AG04449 (cell line): ENCODE results near the gene C11orf65.

Source experiments
- CTCF ChIA-PET: fragments of 350-600 bp; formaldehyde crosslinking; extraction: SDS; loops from one replicate; lab custom pipeline; 2021; ENCODE audit warnings: antibody characterized with exemption; lab: Yijun Ruan, JAX
- POLR2A ChIA-PET: fragments of 400-600, 350-600 bp; formaldehyde crosslinking; extraction: SDS; loops from one replicate; lab custom pipeline; 2020; ENCODE audit warnings: antibody characterized with exemption, inconsistent platforms; lab: Yijun Ruan, JAX
- DNase-seq: peaks from one replicate; pipeline ENCODE4 v3.0.0-alpha.2; 2010; ENCODE audit warnings: low read depth, low spot score
- H3K4me3 ChIP-seq: 2 replicates; pipeline ENCODE4 v1.5.1; 2011; ENCODE audit warnings: low read depth, mild to moderate bottlenecking, control low read depth, low read length
- TF ChIP-seq, protein P1 (sequence below): IDR thresholded peaks from one replicate; pipeline ENCODE4 v1.5.1; 2011; ENCODE audit warnings: mild to moderate bottlenecking, moderate library complexity, low read length, control low read depth, inconsistent platforms; ENCODE audit not compliant: insufficient read depth; ENCODE audit errors: missing control alignments

C11orf65 gene

DNA sequence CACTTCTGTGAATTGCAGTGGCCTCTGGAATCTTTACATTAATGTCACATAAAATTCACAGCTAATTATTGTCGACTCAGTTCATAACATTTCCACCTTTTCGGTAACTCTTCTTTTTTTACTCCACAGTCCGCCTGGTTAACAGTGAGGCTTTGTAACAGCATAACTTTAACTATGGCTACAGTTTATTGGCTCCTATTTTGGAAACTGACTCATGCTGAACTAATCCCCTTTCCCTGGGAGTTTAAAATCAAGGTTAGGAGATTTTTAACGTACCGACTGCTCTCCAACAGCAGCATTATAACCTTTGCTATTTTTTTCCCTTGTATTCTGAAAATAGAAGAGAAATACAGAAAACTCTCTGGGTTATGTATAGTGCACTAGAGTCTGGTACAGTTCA, 34.1 kb upstream of the C11orf65 start:
- DNase-seq = no peak
- ChIA-PET POLR2A (no interaction called here), CTCF (no interaction called here)
- H3K4me3 ChIP-seq = no peak overlapping the region
- TF ChIP-seq, protein P1, sequence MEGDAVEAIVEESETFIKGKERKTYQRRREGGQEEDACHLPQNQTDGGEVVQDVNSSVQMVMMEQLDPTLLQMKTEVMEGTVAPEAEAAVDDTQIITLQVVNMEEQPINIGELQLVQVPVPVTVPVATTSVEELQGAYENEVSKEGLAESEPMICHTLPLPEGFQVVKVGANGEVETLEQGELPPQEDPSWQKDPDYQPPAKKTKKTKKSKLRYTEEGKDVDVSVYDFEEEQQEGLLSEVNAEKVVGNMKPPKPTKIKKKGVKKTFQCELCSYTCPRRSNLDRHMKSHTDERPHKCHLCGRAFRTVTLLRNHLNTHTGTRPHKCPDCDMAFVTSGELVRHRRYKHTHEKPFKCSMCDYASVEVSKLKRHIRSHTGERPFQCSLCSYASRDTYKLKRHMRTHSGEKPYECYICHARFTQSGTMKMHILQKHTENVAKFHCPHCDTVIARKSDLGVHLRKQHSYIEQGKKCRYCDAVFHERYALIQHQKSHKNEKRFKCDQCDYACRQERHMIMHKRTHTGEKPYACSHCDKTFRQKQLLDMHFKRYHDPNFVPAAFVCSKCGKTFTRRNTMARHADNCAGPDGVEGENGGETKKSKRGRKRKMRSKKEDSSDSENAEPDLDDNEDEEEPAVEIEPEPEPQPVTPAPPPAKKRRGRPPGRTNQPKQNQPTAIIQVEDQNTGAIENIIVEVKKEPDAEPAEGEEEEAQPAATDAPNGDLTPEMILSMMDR = no peak

DNA sequence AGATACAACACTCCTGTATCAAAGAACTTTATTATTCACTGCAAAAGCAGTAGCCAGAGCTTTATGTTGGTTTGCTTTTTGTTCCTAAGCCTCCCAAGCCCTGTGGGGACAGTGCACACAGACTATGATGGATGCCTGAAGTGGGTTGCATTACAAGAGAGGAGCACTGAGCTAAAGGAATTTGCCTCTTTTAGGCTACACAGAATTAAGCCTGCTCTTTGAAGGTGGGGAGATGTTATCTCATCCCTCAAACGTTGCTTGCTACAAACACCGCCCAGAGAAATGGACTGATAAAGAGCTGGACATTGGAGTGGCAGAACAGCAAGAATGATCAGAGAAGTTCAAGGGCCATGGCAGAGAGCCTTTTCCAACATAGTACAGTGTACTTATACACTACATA, 33.4 kb upstream of the C11orf65 start:
- POLR2A ChIA-PET = interaction anchor here (0.6 kb wide), 1 partner anchor 291 kb away, joined by 4 read pairs; no protein-coding TSS in a partner anchor

DNA sequence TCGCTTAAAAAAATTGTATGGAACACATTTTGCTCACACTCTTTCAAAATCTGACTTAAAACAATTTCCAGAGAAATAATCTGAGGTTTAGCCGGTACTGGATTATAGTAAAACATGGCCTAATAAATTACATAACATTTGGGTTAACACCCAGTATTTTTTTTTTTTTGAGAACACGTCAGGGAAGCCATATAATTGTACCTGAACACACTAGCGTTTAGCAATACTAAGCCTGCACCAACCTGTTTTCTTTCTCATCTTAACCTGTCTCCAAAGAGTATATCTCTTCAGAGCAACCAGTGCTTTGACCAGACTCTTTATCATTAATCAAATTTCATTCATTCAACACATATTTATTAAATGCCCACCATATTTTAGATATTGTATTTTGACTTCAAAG, 32.8 kb upstream of the C11orf65 start:
- H3K4me3 ChIP-seq = no peak overlapping the region
- POLR2A ChIA-PET = no interaction called here
- CTCF ChIA-PET = no interaction called here
- DNase-seq = no peak
- TF ChIP-seq, protein P1 = no peak

More for the DNA sequence above, 33.4 kb upstream of the C11orf65 start:
- TF ChIP-seq, protein P1 = no peak
- no peak for DNase-seq
- H3K4me3 ChIP-seq = no peak overlapping the region
- CTCF ChIA-PET = no interaction called here

DNA sequence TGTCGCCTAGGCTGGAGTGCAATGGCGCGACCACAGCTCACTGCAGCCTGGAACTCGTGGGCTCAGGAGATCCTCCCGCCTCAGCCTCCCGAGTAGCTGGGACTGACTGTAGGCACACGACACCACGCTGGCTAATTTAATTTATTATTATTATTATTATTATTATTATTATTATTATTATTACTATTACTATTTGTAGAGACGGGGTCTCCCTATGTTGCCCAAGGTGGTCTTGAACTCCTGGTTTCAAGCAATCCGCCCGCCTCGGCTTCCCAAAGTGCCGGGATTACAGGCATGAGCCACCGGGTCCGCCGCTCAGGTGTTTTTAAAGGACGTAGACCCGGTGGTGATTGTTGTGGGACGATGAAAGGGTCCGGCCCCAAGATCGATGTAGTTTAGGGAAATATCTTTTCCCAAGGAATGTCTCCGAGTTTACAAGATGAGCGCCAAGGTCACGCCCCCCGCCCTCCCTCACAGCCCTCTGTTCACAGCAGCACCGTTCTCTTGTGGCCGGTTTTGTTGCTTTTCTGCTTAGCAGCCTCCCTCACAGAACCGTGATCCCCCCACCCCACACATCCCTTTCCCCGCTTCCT, 31.6 kb upstream of the C11orf65 start:
- ChIA-PET CTCF (no interaction called here), POLR2A (no interaction called here)
- H3K4me3 ChIP-seq = peak overlapping the region; percentile 65
- DNase-seq = no peak
- TF ChIP-seq, protein P1 = no peak

DNA sequence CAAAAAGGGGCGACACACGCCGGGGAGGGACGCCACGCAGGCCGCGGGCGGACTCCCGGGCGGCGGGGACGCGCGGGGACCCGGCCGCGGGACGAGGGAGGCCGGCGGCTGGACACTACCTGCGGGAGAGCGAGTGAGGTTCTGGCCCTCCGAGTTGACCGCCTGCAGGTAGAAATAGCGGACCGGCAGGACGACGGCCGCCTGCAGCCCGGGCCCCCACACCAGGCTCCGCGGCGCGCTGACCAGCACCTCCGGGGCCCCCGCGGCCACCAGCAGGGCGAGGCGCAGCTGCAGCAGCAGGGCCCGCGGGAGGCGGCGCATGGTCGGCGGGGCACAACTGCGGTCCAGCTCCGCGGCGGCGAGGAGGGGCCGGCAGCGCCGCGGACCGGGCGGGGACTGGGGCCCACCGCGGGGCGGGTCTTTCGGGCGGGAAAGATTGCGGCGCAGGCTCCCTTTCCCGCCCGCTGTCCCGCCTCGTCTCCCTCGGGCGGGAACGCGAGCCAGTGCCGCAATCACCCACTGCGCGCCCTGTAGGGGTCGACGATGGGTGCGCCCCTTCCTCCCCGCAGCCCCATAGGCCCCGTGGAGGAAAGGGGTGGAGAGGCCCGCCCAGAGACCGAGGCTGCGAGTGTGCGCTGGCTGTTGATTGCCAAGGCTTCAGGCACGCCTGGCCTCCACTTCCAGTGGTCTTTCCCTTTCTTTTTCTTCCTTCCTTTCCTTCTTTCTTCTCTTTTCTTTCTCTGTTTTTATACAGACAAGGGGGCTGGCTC, 30.9 kb upstream of the C11orf65 start, which contains the start of gene POGLUT3:
TSS of gene POGLUT3 (minus strand) at position 339 of the 770 bp plus-strand sequence. CDS start at position 321, 18 bp downstream.
- no peak for DNase-seq
- H3K4me3 ChIP-seq = peak within 1 kb of the TSS; percentile 65
- POLR2A ChIA-PET = no interaction called here
- TF ChIP-seq, protein P1 = no peak
- CTCF ChIA-PET = no interaction called here

DNA sequence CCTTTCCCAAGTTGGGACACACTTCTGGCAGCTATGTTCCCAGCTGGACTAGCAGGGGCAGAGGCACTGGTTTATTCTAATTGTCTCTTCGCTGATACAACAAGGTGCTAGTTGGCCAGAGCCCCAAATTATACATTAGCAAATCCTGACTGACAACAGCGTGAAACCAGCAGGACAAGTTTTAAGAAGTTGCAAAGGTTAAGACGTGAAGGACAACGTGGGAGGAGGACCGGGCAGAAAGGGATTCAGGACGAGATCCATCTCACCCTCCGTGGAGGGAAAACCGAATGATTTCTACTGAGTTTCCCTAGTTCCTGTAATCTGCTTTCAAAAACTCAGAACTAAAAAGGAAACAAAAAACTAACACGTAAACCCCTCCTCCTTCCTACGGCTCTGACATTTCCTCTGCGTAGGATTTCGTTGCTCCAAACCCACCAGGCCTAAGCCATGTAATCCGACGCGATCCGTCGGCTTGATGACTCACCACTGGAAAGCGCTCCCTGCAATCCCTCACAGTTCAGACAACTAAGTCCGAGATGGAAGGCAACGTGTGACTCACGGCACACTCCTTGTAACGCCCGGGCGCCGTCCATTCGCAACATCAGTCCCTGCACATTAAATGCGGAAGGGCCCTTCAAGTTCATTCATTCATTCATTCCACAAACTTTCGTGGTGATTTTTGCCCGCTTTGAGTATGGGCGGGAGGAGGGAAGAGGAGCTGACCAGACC, 30.2 kb upstream of the C11orf65 start:
- peak overlapping the region; percentile 65 for H3K4me3 ChIP-seq
- DNase-seq = peak; percentile 94
- ChIA-PET POLR2A (no interaction called here), CTCF (no interaction called here)
- TF ChIP-seq, protein P1 = no peak
